Stimulated activated CD8-positive, alpha-beta memory T cell treated with anti-CD3 and anti-CD28 coated beads, Interleukin-15, amount 100 ng/mL, for 1 hour (primary cell): ENCODE results near the gene STX5.
"Not testable (repeated sequence)": the region's sequence is repeated elsewhere in the genome, so short reads cannot be mapped to it uniquely, and the experiment has no call there.

ENCODE experiments used
- DNase-seq: peaks from one replicate; pipeline ENCODE4 v3.0.0-alpha.2; 2020; ENCODE audit warnings: low read depth

STX5 gene

GRCh38 chr11:62828130-62828529 is 3.7 kb downstream of the STX5 start:
- DNase-seq: not testable (repeated sequence)

DNA sequence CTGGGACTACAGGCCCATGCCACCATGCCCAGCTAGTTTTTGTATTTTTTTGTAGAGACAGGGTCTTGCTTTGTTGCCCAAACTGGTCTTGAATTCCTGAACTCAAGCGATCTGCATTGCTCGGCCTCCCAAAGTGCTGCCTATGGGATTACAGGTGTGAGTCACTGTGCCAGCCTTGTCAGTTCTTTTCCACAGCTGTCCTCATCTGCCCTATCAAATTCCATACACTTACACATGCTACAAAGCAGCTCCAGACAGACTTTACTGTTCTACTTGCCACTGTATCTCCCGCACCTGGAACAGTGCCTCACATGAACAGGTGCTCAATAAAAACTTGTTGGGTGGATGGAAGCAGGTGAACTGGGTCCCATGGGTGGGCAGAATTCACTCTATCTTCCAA is 8.2 kb downstream of the STX5 start:
- no peak for DNase-seq

DNA sequence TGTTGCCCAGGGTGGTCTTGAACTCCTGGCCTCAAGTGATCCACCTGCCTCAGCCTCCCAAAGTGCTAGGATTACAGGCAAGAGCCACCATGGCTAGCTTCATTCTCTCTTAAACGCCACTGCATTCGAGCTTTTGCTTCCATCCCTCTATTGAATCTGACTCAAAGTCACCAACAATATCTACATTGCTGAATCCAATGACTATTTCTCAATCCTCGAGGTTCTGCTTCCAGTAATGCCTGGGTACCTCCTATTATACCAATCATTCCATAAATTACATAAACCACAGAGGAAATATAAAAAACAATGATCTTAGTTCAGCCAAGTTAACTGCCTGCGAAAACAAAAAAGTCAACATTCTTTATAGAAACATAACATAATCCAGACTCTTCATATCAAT is 14.7 kb downstream of the STX5 start:
- DNase-seq: no peak

- DNase-seq: no peak
Observed at GRCh38 chr11:62816557-62816956, 15.3 kb downstream of the STX5 start.

DNA sequence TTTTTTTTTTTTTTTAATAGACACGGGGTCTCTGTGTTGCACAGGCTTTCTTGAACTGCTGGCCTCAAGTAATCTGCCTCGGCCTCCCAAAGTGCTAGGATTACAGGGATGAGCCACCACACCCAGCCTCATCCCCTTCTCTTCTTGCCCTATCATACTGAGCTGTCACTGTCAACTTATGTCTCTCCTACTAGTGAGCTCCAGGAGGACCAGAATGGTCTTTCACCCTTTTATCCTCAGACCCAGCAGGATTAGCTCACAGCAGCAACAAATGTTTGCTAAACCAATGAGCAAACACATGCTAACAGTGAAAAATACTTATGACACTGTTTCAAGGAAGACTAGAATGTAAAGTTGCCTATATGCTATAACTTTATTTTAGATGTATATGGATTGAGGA is 20.2 kb downstream of the STX5 start:
- no peak for DNase-seq

GRCh38 chr11:62810748-62811147 is 21.1 kb downstream of the STX5 start:
- no peak for DNase-seq

DNA sequence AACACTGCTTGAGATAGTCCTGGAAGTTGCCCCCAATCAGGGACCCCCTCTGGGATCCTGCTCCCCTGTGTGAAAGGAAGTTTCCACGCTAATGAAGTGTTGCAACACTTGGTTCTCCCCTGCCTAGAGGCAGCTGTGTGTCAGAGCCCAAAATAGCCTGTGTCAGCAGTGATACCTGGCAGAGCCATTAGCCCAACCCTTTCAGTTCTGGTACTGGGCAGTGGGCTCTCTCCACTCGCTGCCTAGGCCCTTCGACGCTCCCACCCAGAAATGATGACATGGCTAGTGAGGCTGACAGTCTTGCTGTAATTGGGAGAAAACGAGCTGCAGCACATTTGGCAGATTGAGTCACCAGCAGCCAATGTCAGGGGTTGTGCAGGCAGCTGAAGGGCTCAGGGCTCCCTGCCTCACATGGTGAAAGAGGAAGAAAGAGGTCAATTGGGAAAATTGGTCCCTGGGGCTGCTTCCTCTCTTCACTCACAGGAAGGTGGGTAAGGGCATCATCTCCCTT is 25.2 kb downstream of the STX5 start:
- DNase-seq: no peak

- DNase-seq: no peak
Observed at GRCh38 chr11:62805961-62806441, 25.9 kb downstream of the STX5 start.

GRCh38 chr11:62805076-62805892 is 26.6 kb downstream of the STX5 start, which contains the start of gene NXF1:
NXF1 (minus strand) TSS chr11:62805440; CDS start chr11:62805356, 84 bp downstream.
- DNase-seq: peak; percentile 92

DNA sequence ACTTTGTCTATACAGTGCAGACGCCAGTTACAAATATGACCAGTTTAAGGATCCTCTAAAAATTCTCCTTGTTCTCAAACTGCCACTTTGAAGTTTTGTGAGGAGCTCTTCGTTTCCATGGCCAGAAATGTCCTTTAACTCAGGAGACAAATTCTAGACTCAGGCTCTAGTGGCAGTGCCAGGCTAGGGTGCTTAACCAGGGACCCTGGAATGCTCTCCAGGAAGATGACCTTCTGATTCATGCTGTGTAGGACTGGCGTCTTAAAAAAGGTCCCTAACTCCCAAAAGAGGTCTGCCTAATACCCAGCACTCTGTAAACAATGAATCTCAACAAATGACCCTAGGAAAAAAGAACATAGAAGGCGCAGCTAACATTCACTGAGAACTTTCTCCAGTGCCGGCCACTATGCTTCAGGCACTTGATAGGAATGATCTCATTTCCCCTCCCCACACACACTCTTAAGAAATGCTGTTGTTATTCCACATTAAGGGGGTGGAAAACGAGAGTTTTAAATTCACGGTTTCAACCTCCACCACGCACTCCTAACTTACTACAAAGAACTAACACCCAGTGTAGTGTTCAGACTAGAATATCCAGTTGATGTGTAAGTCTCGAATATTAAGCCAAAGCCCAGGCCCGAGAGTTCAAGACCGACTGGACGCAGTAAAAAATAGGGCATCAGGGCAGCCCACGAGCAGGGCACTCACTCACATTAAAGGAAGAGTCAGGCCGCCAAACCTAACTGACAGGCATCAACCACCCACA is 27.4 kb downstream of the STX5 start:
- DNase-seq: no peak

GRCh38 chr11:62801071-62801470 is 30.8 kb downstream of the STX5 start:
- no peak for DNase-seq

GRCh38 chr11:62799486-62799885 is 32.4 kb downstream of the STX5 start:
- DNase-seq: no peak

DNA sequence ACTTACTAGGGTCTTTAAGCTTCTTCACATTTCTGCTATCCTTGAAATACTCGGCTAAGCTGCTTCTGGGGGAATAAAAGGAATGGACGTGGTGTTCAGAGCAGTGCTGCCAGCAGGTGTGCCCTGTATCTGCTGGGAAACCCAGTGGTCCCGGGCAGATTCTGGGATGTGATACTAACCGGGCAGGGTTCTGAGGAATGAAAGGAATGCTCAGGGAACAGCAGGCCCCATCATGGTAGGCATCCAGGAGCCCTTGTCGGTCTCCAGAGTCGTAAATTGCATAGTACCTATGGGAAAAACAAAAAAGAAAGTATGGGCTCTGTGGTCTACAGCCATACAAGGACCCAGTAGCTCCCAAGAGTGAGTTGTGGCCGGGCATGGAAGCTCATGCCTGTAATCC is 35.6 kb downstream of the STX5 start:
- DNase-seq: no peak

DNA sequence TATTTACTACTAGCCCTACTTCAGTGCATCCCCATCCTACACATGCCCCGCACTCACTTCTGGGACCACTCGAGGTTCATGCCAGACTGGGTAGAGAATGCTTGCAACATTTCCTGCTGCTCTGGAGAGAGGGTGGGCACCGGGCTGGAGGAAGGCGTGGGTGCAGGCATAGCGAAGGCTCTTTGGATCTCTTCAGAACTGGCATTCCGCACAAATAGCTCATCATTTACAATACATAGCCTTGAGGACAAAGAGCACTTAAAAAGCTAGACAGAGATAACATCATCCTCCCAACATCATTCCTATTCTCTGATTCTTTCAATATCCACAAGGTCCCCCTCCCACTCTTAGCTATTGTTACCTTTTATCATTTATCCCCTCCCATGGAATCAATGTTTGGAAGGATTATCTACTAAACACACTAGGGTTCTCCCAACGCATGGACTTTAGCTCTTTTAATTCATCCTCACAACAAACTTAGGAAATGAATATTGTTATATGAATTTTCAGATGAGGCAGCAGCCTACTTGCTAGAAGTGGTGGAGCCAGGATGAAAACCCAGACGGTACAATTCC is 37.6 kb downstream of the STX5 start:
- DNase-seq: no peak

DNA sequence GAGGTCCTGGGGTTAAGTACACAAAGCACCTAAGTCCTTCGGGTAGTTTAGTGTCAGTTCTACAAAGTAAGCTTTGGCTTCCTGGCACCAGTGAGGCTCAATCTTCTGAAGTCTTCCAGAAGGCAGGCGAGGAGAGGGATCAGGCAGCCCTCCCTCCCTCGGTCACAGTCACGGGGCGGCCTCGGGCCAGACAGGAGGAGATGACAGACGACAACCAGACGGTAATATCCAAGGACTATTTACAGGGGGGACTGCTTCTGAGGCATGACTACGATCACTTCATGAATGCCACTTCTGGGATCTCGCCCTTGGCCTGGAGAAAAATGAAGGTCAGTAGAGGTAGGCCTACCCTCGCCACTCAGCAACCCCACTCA is 39.7 kb downstream of the STX5 start:
- DNase-seq: no peak

DNA sequence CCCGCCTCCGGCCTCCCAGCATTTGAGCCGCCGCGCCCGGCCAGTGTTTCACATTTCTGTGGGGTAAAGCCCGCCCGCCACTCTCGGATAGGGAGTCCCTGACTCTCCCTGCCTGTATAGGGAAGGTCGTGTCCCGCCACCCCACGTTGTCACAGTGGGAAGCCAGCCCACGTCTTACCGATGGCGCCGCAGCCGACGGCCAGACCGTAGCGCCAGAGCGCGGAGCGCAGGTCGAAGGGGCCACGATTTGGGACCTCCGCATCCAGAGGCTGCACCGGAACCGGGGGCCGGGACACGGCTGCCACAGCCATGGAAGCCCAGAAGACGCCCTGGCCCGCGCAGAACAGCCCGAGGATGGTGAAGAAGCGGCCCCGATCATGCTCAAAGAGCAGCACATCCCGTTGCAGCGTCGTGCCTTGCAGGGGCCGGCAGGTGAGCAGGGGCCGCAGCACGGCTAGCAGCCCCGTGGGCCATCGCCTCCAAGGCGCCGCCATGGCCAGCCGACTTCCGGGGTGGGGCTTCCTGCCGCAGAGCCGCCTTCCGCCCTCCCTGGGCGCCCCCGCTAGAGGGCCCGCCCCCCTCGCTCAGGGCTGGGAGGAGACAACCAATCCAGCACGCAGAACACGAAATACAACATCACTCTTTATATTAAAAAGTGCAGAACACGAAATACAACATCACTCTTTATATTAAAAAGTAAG is 40.2 kb downstream of the STX5 start, which contains the start of gene TMEM223:
TMEM223 (minus strand) TSS at position 506 of the 701 bp plus-strand sequence; CDS start at position 494, 12 bp downstream.
- DNase-seq: peak; percentile 77

- DNase-seq: no peak
Observed at GRCh38 chr11:62789576-62789975, 42.3 kb downstream of the STX5 start.

DNA sequence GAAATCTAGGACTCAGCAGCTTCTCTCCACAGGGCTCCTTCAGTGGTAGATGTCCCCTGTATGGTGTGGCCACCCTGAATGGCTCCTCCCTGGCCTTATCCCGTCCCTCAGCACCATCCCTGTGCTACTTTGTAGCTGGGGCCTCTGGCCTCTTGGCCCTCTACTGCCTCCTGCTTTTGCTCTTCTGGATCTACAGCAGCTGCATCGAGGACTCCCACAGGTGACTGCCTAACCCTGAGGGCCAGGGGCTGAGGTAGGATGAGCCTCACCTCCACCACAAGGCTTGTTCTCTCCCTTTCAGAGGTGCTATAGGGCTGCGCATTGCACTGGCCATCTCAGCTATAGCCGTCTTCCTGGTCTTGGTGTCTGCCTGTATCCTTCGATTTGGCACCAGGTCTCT is 42.9 kb downstream of the STX5 start:
- no peak for DNase-seq

- peak; percentile 97 for DNase-seq
Observed at GRCh38 chr11:62787005-62787759, 44.7 kb downstream of the STX5 start, which contains the start of gene TMEM179B. TMEM179B (plus strand) TSS chr11:62787402; CDS start chr11:62787432, 30 bp downstream.

DNA sequence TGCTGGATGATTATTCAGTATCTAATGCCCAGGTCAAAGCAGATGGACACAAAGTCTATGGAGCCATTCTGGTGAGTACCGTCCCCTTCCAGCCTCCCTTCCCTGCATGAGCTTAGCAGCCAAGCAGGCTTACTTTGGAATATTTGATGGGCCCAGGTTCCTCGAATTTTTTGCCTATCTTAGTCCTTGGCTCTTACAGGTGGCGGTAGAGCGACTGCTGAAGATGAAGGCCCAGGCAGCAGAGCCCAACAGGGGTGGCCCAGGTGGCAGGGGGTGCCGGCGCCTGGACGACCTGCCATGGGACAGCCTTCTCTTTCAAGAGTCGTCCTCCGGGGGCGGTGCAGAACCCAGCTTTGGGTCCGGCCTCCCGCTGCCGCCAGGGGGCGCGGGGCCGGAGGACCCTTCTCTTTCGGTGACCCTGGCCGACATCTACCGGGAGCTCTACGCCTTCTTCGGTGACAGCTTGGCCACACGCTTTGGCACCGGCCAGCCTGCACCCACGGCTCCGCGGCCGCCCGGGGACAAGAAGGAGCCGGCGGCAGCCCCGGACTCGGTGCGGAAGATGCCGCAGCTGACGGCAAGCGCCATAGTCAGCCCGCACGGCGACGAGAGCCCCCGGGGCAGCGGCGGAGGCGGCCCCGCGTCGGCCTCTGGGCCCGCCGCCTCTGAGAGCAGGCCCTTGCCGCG is 45.4 kb downstream of the STX5 start:
- DNase-seq: peak; percentile 67
